AG04450 (cell line): ENCODE data around the gene TCF15. TPM values are rescaled to one million over a fixed set of nuclear protein-coding genes. Genes with fewer than 3 reads are reported as not detected.

Experiments used
- CTCF ChIA-PET: fragments of 300-600, 350-600 bp; formaldehyde crosslinking; extraction: SDS; loops from one replicate; lab custom pipeline; 2022; ENCODE audit warnings: antibody characterized with exemption, inconsistent platforms; lab: Charles Lee
- POLR2A ChIA-PET: fragments of 350-600 bp; formaldehyde crosslinking; extraction: SDS; loops from one replicate; lab custom pipeline; 2021; ENCODE audit warnings: antibody characterized with exemption, inconsistent platforms; lab: Yijun Ruan, JAX
- DNase-seq: peaks from one replicate; pipeline ENCODE4 v3.0.0-alpha.2; 2011; ENCODE audit warnings: low read depth, low spot score
- H3K27ac ChIP-seq: one replicate; pipeline ENCODE4 v1.5.1; 2012; ENCODE audit warnings: low read depth, low read length, control low read depth
- H3K27me3 ChIP-seq: one replicate; pipeline ENCODE4 v1.6.0; 2012; ENCODE audit warnings: low read length; ENCODE audit not compliant: control insufficient read depth, insufficient read depth
- H3K4me3 ChIP-seq: 2 replicates; pipeline ENCODE4 v1.5.1; 2011; ENCODE audit warnings: mild to moderate bottlenecking, low read depth, low read length, control low read depth
- H3K9me3 ChIP-seq: 2 replicates; pipeline ENCODE4 v1.5.1; 2012; ENCODE audit warnings: low read length; ENCODE audit not compliant: control insufficient read depth, insufficient read depth
- CTCF ChIP-seq: IDR thresholded peaks from 2 replicates; pipeline ENCODE4 v1.5.1; 2011; ENCODE audit warnings: low read depth, low read length, control low read depth, inconsistent platforms
- polyA plus RNA-seq: library from polyadenylated mRNA; depleted of rRNA; stranded (reverse); fragments of >200 nt; gene quantifications from 2 replicates; pipeline ENCODE4 v1.2.3, GENCODE V29; 2011

Gene TCF15
- polyA plus RNA-seq, 1 experiment = not detected

GRCh38 chr20:592506-592905 is 17.6 kb downstream of the TCF15 start:
- no peak for DNase-seq
- POLR2A ChIA-PET = no interaction called here
- CTCF ChIA-PET = interaction anchor here (0.6 kb wide), 1 partner anchor 149 kb away, joined by 4 read pairs; no protein-coding TSS in a partner anchor
- Histone ChIP-seq H3K4me3 (no peak overlapping the region), H3K27ac (no peak overlapping the region), H3K27me3 (peaks cover 8% of the 10 kb centered on the region), H3K9me3 (no peaks in the 10 kb centered on the region)
- TF ChIP-seq CTCF = no peak

GRCh38 chr20:591941-592340 is 18.2 kb downstream of the TCF15 start:
- H3K27ac ChIP-seq = no peak overlapping the region
- ChIA-PET POLR2A (interaction anchor here (0.7 kb wide), 1 partner anchor 16 kb away, joined by 7 read pairs; no protein-coding TSS in a partner anchor), CTCF (no interaction called here)
- no peak overlapping the region for H3K4me3 ChIP-seq
- H3K9me3 ChIP-seq = no peaks in the 10 kb centered on the region
- H3K27me3 ChIP-seq = peaks cover 8% of the 10 kb centered on the region
- DNase-seq = no peak
- no peak for TF ChIP-seq CTCF

GRCh38 chr20:588932-589672 is 21.0 kb downstream of the TCF15 start:
- TF ChIP-seq CTCF = no peak
- H3K27ac ChIP-seq = no peak overlapping the region
- H3K4me3 ChIP-seq = no peak overlapping the region
- H3K27me3 ChIP-seq = peaks cover 8% of the 10 kb centered on the region
- no peak for DNase-seq
- POLR2A ChIA-PET = no interaction called here
- CTCF ChIA-PET = interaction anchor here (1.0 to 1.4 kb wide), 2 partner anchors 27 to 78 kb away, joined by 3 to 4 read pairs; no protein-coding TSS in a partner anchor
- H3K9me3 ChIP-seq = no peaks in the 10 kb centered on the region

- TF ChIP-seq CTCF = no peak
- ChIA-PET CTCF (interaction anchor here (1.4 kb wide), 1 partner anchor 79 kb away, joined by 5 read pairs; no protein-coding TSS in a partner anchor), POLR2A (interaction anchor here (0.6 kb wide), 1 partner anchor 55 kb away, joined by 3 read pairs; no protein-coding TSS in a partner anchor)
- no peak overlapping the region for H3K4me3 ChIP-seq
- DNase-seq = no peak
- H3K27ac ChIP-seq = no peak overlapping the region
- peaks cover 8% of the 10 kb centered on the region for H3K27me3 ChIP-seq
- no peaks in the 10 kb centered on the region for H3K9me3 ChIP-seq
Observed at GRCh38 chr20:588476-588875, 21.6 kb downstream of the TCF15 start.

- H3K27ac ChIP-seq = no peak overlapping the region
- no peak overlapping the region for H3K4me3 ChIP-seq
- TF ChIP-seq CTCF = no peak
- H3K27me3 ChIP-seq = no peaks in the 10 kb centered on the region
- ChIA-PET CTCF (no interaction called here), POLR2A (no interaction called here)
- no peak for DNase-seq
- no peaks in the 10 kb centered on the region for H3K9me3 ChIP-seq
Observed at GRCh38 chr20:584971-585301, 25.2 kb downstream of the TCF15 start.
